ENCODE data around the gene SHROOM2. TPM values are rescaled to one million over a fixed set of nuclear protein-coding genes. Genes with fewer than 3 reads are reported as not detected.

The SHROOM2 gene
- total and polyA plus RNA-seq, 9 of the 15 experiments (the other 6 are each of a cell fraction or from before 2014, with no cell fraction given): not detected

DNA sequence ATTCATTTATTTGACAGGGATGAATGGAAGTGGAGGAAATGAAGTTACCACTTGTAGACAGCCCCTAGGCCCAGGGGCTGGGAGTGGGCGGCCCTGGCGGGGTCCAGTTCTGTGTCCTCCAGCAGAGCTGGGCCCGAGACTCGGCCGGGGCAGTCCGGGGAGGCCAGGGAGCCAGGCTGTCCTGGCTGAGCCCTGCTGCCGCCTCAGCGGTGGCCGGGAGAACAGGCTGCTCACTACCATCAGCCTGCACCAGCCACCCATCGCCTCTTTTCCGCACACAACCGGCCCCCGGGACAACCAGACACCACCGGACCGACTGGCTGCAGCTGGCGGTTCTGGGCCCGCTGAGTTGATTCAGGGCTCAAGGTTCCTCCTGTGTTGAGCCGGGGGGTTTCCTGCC is 206.5 kb downstream of the SHROOM2 start:
- peaks cover 0 to 14% of the 10 kb centered on the region in 2 experiments; a peak in 2 of 5 replicates for H3K27me3 ChIP-seq (ENCODE audit: control insufficient read depth in 2 of 2, insufficient read depth in 2 of 2, low read length in 2 of 2)
- no peak for FAIRE-seq
- in situ Hi-C loops (cut with MboI) (no loop called here), intact Hi-C loops (cut with micrococcal nuclease) (loop anchor here (10.0 kb wide), 2 partner anchors 1178 to 1248 kb away; no protein-coding TSS in a partner anchor)
- 2% methylated on average over 15 of the region's 18 CpGs for whole genome bisulfite sequencing (ENCODE audit: insufficient coverage, low coverage, missing lambda C conversion rate)
- H3K36me3 ChIP-seq (ENCODE audit: control insufficient read depth, insufficient read depth, low read length): no peaks in the 10 kb centered on the region
- ChIA-PET CTCF (ENCODE audit: low intra/inter-chr PET ratio) (interaction anchor here (1.2 to 15.9 kb wide), 2 partner anchors 119 to 124 kb away, joined by 3 to 400 read pairs; no protein-coding TSS in a partner anchor), POLR2A (no interaction called here)
- no peaks in the 10 kb centered on the region for H4K20me1 ChIP-seq (replicated peaks; ENCODE audit: control insufficient read depth, insufficient read depth, low read length)
- no peak for ATAC-seq
- H3K9me3 ChIP-seq (replicated peaks; ENCODE audit: control insufficient read depth, insufficient read depth, low read depth, low read length): no peaks in the 10 kb centered on the region
- no peak for DNase-seq (ENCODE audit: extremely low read depth in 1 of 4, low spot score in 3 of 4)
- no peaks in the 10 kb centered on the region for H3K4me1 ChIP-seq (replicated peaks in 1 of 2; ENCODE audit: control insufficient read depth in 2 of 2, insufficient read depth in 2 of 2, low read length in 2 of 2)
- no peak overlapping the region for H3K4me2 ChIP-seq (ENCODE audit: insufficient read depth, low read length)
- BruUV-seq (replicated peaks): no TSS peak
- no peak for TF ChIP-seq TOE1 (IDR thresholded peaks at IDR 0.05; ENCODE audit: borderline replicate concordance)
- TF ChIP-seq TOE1 (CRISPR knock-in tag; IDR thresholded peaks at IDR 0.05; ENCODE audit: borderline replicate concordance, low read depth): no peak
- TF ChIP-seq, protein P1, sequence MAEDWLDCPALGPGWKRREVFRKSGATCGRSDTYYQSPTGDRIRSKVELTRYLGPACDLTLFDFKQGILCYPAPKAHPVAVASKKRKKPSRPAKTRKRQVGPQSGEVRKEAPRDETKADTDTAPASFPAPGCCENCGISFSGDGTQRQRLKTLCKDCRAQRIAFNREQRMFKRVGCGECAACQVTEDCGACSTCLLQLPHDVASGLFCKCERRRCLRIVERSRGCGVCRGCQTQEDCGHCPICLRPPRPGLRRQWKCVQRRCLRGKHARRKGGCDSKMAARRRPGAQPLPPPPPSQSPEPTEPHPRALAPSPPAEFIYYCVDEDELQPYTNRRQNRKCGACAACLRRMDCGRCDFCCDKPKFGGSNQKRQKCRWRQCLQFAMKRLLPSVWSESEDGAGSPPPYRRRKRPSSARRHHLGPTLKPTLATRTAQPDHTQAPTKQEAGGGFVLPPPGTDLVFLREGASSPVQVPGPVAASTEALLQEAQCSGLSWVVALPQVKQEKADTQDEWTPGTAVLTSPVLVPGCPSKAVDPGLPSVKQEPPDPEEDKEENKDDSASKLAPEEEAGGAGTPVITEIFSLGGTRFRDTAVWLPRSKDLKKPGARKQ (CRISPR knock-in tag; IDR thresholded peaks at IDR 0.05): no peak
- no peak for TF ChIP-seq HNRNPK (IDR thresholded peaks at IDR 0.05; ENCODE audit: low read depth, low read length, poor library complexity, severe bottlenecking)
- no peak for TF ChIP-seq ZNF384 (IDR thresholded peaks at IDR 0.05; ENCODE audit: low read depth, low read length)
- TF ChIP-seq FUS (optimal IDR thresholded peaks at IDR 0.05; ENCODE audit: low read depth, low read length): no peak
- no peak for TF ChIP-seq ZNF124 (CRISPR knock-in tag; IDR thresholded peaks at IDR 0.05)
- no peak for TF ChIP-seq ARNT (IDR thresholded peaks at IDR 0.05)
- TF ChIP-seq BRCA1 (IDR thresholded peaks at IDR 0.05): no peak
- TF ChIP-seq BRCA1 (CRISPR knock-in tag; IDR thresholded peaks at IDR 0.05): no peak
- TF ChIP-seq NR2C1 (IDR thresholded peaks at IDR 0.05): no peak
- no peak for TF ChIP-seq NR2C1 (tag; IDR thresholded peaks at IDR 0.05)
- no peak for TF ChIP-seq ZNF174 (CRISPR knock-in tag; IDR thresholded peaks at IDR 0.05)
- no peak for TF ChIP-seq BRD4 (IDR thresholded peaks at IDR 0.05)
- no peak for TF ChIP-seq SP1 (CRISPR knock-in tag; IDR thresholded peaks at IDR 0.05)
- no peak overlapping the region for H3K27ac ChIP-seq (ENCODE audit: extremely low read depth, low read depth, low read length)
- H3K4me3 ChIP-seq: no peak overlapping the region
- H3K79me2 ChIP-seq (ENCODE audit: control insufficient read depth, insufficient read depth, low read length): no peaks in the 10 kb centered on the region
- no peak overlapping the region for H2AFZ ChIP-seq (ENCODE audit: low read depth, low read length)
- H3K9ac ChIP-seq (ENCODE audit: insufficient read depth in 1 of 2, low read depth in 2 of 2, low read length in 2 of 2): no peak overlapping the region
- H3K9me1 ChIP-seq (ENCODE audit: control insufficient read depth, insufficient read depth, low read length): no peaks in the 10 kb centered on the region
